HCT116 (cell line): ENCODE data around the gene UBAP2. TPM values are rescaled to one million over a fixed set of nuclear protein-coding genes. Genes with fewer than 3 reads are reported as not detected.

Experiments
- ATAC-seq: fragments of 200-7000 bp; cut with Tn5 transposase; 2 replicates; pipeline ENCODE4 v1.9.1; 2020; ENCODE audit warnings: mild to moderate bottlenecking, moderate library complexity
- BruUV-seq: library from RNA; stranded (reverse); fragments of 400-500 nt; replicated peaks from 2 replicates; lab custom pipeline; 2021; lab: Mats Ljungman, UMichigan
- CTCF ChIA-PET: fragments of 300-600 bp; sonication (Branson Sonifier 250); formaldehyde crosslinking; loops from one replicate; lab custom pipeline; 2021; ENCODE audit warnings: antibody characterized with exemption; lab: Charles Lee
- POLR2A ChIA-PET: fragments of 300-600, 350-600 bp; sonication (Branson Sonifier 250); formaldehyde crosslinking; loops from one replicate; lab custom pipeline; 2021; ENCODE audit warnings: antibody characterized with exemption; lab: Charles Lee
- RAD21 ChIA-PET, 2 experiments: fragments of 300-600 bp; sonication (Branson Sonifier 250); formaldehyde crosslinking; loops; one replicate each; lab custom pipeline; 2023; ENCODE audit warnings: low total read pairs in 2 of 2; ENCODE audit not compliant: uncharacterized antibody in 2 of 2, unreplicated experiment in 2 of 2, low non-redundant PET in 1 of 2; lab: Charles Lee
- DNase-seq: peaks from one replicate; pipeline ENCODE4 v3.0.0-alpha.2; 2010; ENCODE audit warnings: low read depth, low spot score
- H2AFZ ChIP-seq: fragments of 200-600 bp; shearing (Covaris generic), sonication (generic); 2 replicates; pipeline ENCODE4 v1.6.1; 2017; ENCODE audit warnings: low read depth, mixed run types, mixed read lengths, antibody characterized with exemption, low read length; ENCODE audit not compliant: poor library complexity, severe bottlenecking
- H3K27ac ChIP-seq: 2 replicates; pipeline ENCODE4 v1.5.1; 2012; ENCODE audit warnings: low read depth, low read length
- H3K27me3 ChIP-seq: fragments of 200-600 bp; sonication (generic); 2 replicates; pipeline ENCODE4 v1.6.1; 2016; ENCODE audit warnings: mixed run types, low read length, mixed read lengths; ENCODE audit not compliant: insufficient read depth
- H3K36me3 ChIP-seq, 2 experiments: fragments of 200-500 bp in 1 of 2; fragments of 200-600 bp in 1 of 2; sonication (Bioruptor generic) in 1 of 2; sonication (generic) in 1 of 2; 2 replicates each; pipeline versions ENCODE4 v1.5.1 to v1.6.1; 2014 to 2016; ENCODE audit warnings: low read length in 2 of 2, inconsistent platforms in 1 of 2, mixed read lengths in 1 of 2, mixed run types in 1 of 2; ENCODE audit not compliant: insufficient read depth in 2 of 2, control insufficient read depth in 1 of 2
- H3K4me1 ChIP-seq, 2 experiments: fragments of 200-600 bp in 1 of 2; sonication (generic) in 1 of 2; 2 replicates each; pipeline versions ENCODE4 v1.5.1 to v1.6.1; 2012 to 2017; ENCODE audit warnings: low read length in 2 of 2, inconsistent platforms in 1 of 2, mild to moderate bottlenecking in 1 of 2, mixed read lengths in 1 of 2, mixed run types in 1 of 2, moderate library complexity in 1 of 2; ENCODE audit not compliant: insufficient read depth in 2 of 2, control insufficient read depth in 1 of 2
- H3K4me2 ChIP-seq: fragments of 200-600 bp; sonication (generic); 2 replicates; pipeline ENCODE4 v1.6.1; 2017; ENCODE audit warnings: mixed run types, low read length, mixed read lengths
- H3K4me3 ChIP-seq, 2 experiments: fragments of 200-600 bp in 1 of 2; sonication (generic) in 1 of 2; replicated peaks in 1 of 2; 2 replicates each; pipeline ENCODE4 v1.5.1; 2011 to 2016; ENCODE audit warnings: low read length in 2 of 2, control low read depth in 1 of 2, low read depth in 1 of 2, mild to moderate bottlenecking in 1 of 2, mixed read lengths in 1 of 2, mixed run types in 1 of 2
- H3K79me2 ChIP-seq: fragments of 200-600 bp; sonication (generic); 2 replicates; pipeline ENCODE4 v1.6.1; 2017; ENCODE audit warnings: mild to moderate bottlenecking, mixed run types, low read length, moderate library complexity, mixed read lengths; ENCODE audit not compliant: insufficient read depth
- H3K9ac ChIP-seq: fragments of 200-600 bp; sonication (generic); 2 replicates; pipeline ENCODE4 v1.6.1; 2016; ENCODE audit warnings: low read length, mixed read lengths
- H3K9me2 ChIP-seq: fragments of 200-600 bp; sonication (generic), shearing (Covaris generic); 2 replicates; pipeline ENCODE4 v1.6.1; 2017; ENCODE audit warnings: mixed run types, mild to moderate bottlenecking, moderate library complexity; ENCODE audit not compliant: insufficient read depth
- H3K9me3 ChIP-seq, 2 experiments: fragments of 200-500 bp in 1 of 2; fragments of 200-600 bp in 1 of 2; sonication (Bioruptor generic) in 1 of 2; sonication (generic) in 1 of 2; 2 replicates each; pipeline ENCODE4 v1.6.1; 2014 to 2017; ENCODE audit warnings: low read length in 2 of 2, mixed read lengths in 2 of 2, inconsistent platforms in 1 of 2, low read depth in 1 of 2, mild to moderate bottlenecking in 1 of 2, mixed run types in 1 of 2, moderate library complexity in 1 of 2; ENCODE audit not compliant: control insufficient read depth in 1 of 2, insufficient read depth in 1 of 2
- H4K20me1 ChIP-seq: fragments of 200-600 bp; sonication (generic), shearing (Covaris generic); 2 replicates; pipeline ENCODE4 v1.6.1; 2017; ENCODE audit warnings: mixed run types, mild to moderate bottlenecking, moderate library complexity; ENCODE audit not compliant: insufficient read depth
- ATF3 ChIP-seq: IDR thresholded peaks from 2 replicates; pipeline ENCODE4 v1.6.1; 2012
- CBX3 ChIP-seq: IDR thresholded peaks from 2 replicates; pipeline ENCODE4 v1.6.1; 2012; ENCODE audit warnings: low read depth
- CEBPB ChIP-seq: IDR thresholded peaks from 2 replicates; pipeline ENCODE4 v1.6.1; 2012; ENCODE audit warnings: low read depth
- CTCF ChIP-seq, 3 experiments: fragments of 200-600 bp in 1 of 3; sonication (generic) in 1 of 3; IDR thresholded peaks in 2 of 3; conservative IDR thresholded peaks in 1 of 3; 2 replicates each; pipeline ENCODE4 v1.5.1; 2012 to 2017; ENCODE audit warnings: low read depth in 2 of 3, low read length in 2 of 3, antibody characterized with exemption in 1 of 3, borderline replicate concordance in 1 of 3, control low read depth in 1 of 3, mild to moderate bottlenecking in 1 of 3, mixed read lengths in 1 of 3, mixed run types in 1 of 3, moderate library complexity in 1 of 3; ENCODE audit not compliant: insufficient read depth in 1 of 3
- EZH2 ChIP-seq: fragments of 200-600 bp; sonication (generic); IDR thresholded peaks from 2 replicates; pipeline ENCODE4 v1.6.1; 2017; ENCODE audit warnings: antibody characterized with exemption, mixed run types
- EZH2phosphoT487 ChIP-seq: fragments of 200-600 bp; IDR thresholded peaks from 2 replicates; pipeline ENCODE4 v1.6.1; 2018; ENCODE audit warnings: antibody characterized with exemption, borderline replicate concordance
- JUND ChIP-seq: IDR thresholded peaks from 2 replicates; pipeline ENCODE4 v1.6.1; 2012
- POLR2A ChIP-seq: IDR thresholded peaks from 2 replicates; pipeline ENCODE4 v1.7.0; 2011; ENCODE audit warnings: borderline replicate concordance; ENCODE audit not compliant: insufficient read depth, insufficient read length; ENCODE audit errors: extremely low read depth
- RAD21 ChIP-seq: IDR thresholded peaks from 2 replicates; pipeline ENCODE4 v1.6.1; 2012; ENCODE audit warnings: low read depth, mild to moderate bottlenecking
- TCF7L2 ChIP-seq: IDR thresholded peaks from 2 replicates; pipeline ENCODE4 v1.7.0; 2011; ENCODE audit warnings: borderline replicate concordance, inconsistent platforms; ENCODE audit not compliant: insufficient read depth, insufficient read length; ENCODE audit errors: extremely low read depth
- ZBTB33 ChIP-seq: IDR thresholded peaks from 2 replicates; pipeline ENCODE4 v1.6.1; 2011; ENCODE audit warnings: mild to moderate bottlenecking, low read length, moderate library complexity; ENCODE audit not compliant: insufficient replicate concordance; ENCODE audit errors: extremely low read depth
- ZFX ChIP-seq: fragments of 450-650 bp; IDR thresholded peaks from 2 replicates; pipeline ENCODE4 v1.6.1; 2017
- intact Hi-C: fragments of 100-400 bp; cut with micrococcal nuclease; formaldehyde crosslinking; loops from 2 replicates; pipeline ENCODE4 v1.10.0; 2022
- total RNA-seq: library from RNA; stranded (reverse); gene quantifications from one replicate; pipeline ENCODE4 v1.2.1, GENCODE V29; 2021; ENCODE audit not compliant: unreplicated experiment

Gene UBAP2
- total RNA-seq, 1 experiment from 2014 or later = 51.3 TPM

GRCh38 chr9:34086864-34087263, 38.2 kb upstream of the UBAP2 start:
- Histone ChIP-seq H3K79me2 (no peaks in the 10 kb centered on the region), H3K9me2 (no peaks in the 10 kb centered on the region), H3K27ac (no peak overlapping the region), H3K4me1 (no peaks in the 10 kb centered on the region), H2AFZ (no peak overlapping the region), H3K9me3 (no peaks in the 10 kb centered on the region), H3K36me3 (peaks cover 34 to 41% of the 10 kb centered on the region in 2 experiments), H3K27me3 (no peaks in the 10 kb centered on the region), H3K4me2 (no peak overlapping the region), H4K20me1 (no peaks in the 10 kb centered on the region), H3K4me3 (no peak overlapping the region), H3K9ac (no peak overlapping the region)
- no TSS peak for BruUV-seq
- ChIA-PET CTCF (no interaction called here), RAD21 (no interaction called here), POLR2A (no interaction called here)
- ATAC-seq (no peak), DNase-seq (no peak)
- TF ChIP-seq ATF3 (no peak), EZH2 (no peak), RAD21 (no peak), ZBTB33 (no peak)
- intact Hi-C loops = no loop called here

- Histone ChIP-seq H4K20me1 (no peaks in the 10 kb centered on the region), H3K36me3 (peaks cover 29 to 36% of the 10 kb centered on the region in 2 experiments), H3K9ac (no peak overlapping the region), H2AFZ (no peak overlapping the region), H3K4me3 (no peak overlapping the region), H3K4me1 (no peaks in the 10 kb centered on the region), H3K9me3 (no peaks in the 10 kb centered on the region), H3K79me2 (no peaks in the 10 kb centered on the region), H3K4me2 (no peak overlapping the region), H3K27me3 (no peaks in the 10 kb centered on the region), H3K27ac (no peak overlapping the region), H3K9me2 (no peaks in the 10 kb centered on the region)
- no TSS peak for BruUV-seq
- RAD21 ChIA-PET = no interaction called here
- CTCF ChIA-PET = interaction anchor here (2.7 kb wide), 1 partner anchor 12 kb away, joined by 17 read pairs; no protein-coding TSS in a partner anchor
- TF ChIP-seq POLR2A = no peak
- no peak for TF ChIP-seq RAD21
- no peak for TF ChIP-seq EZH2phosphoT487
- no peak for TF ChIP-seq CBX3
- TF ChIP-seq TCF7L2 = no peak
- TF ChIP-seq JUND = no peak
- no peak for TF ChIP-seq CTCF (IDR thresholded peaks at IDR 0.05 in 2 of 3, conservative IDR thresholded peaks at IDR 0.05 in 1 of 3; ENCODE audit: borderline replicate concordance in 1 of 3, insufficient read depth in 1 of 3, low read depth in 2 of 3, low read length in 2 of 3)
- TF ChIP-seq ZFX = no peak
- no peak for TF ChIP-seq CEBPB
- POLR2A ChIA-PET = no interaction called here
- DNase-seq (no peak), ATAC-seq (no peak)
- intact Hi-C loops = no loop called here
Observed at GRCh38 chr9:34085581-34086500, 37.2 kb upstream of the UBAP2 start.
